Measurements from ENCODE around the gene MBD3L3.
"Not testable (repeated sequence)": the region's sequence is repeated elsewhere in the genome, so short reads cannot be mapped to it uniquely, and the experiment has no call there.

The MBD3L3 gene

GRCh38 chr19:7063339-7063738, 4.9 kb upstream of the MBD3L3 start:
- no peak for DNase-seq (ENCODE audit: low spot score)

- not testable (repeated sequence) for DNase-seq (ENCODE audit: low spot score)
Measured at GRCh38 chr19:7059977-7060376, 1.5 kb upstream of the MBD3L3 start.

DNA sequence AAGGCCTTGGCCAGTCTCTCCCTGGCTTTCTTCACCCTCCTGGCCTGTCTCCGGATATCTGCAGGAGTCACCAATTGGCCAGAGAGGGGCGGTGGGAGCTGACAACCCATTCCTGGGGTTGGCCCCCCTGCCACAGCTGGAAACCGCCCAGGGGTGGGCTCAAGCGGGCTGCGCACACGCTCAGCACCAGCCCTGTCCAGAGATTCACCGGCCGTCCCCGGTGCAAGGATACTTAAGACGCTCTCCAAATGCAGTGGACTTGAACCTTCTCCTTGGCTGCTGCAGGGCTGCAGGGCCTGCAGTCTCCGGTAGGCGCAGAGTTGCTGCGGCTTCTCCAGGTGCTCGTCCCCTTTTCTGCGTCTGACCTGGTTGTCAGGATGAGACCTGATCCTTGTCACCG, 2.1 kb downstream of the MBD3L3 start:
- not testable (repeated sequence) for DNase-seq (ENCODE audit: low spot score)

GRCh38 chr19:7055679-7056078, 2.8 kb downstream of the MBD3L3 start:
- DNase-seq (ENCODE audit: low spot score), result not testable (repeated sequence)

GRCh38 chr19:7054635-7055368, 3.7 kb downstream of the MBD3L3 start:
- peak; percentile 2 for DNase-seq (ENCODE audit: low spot score)

- peak; percentile 3 for DNase-seq (ENCODE audit: low spot score)
Measured at GRCh38 chr19:7052896-7053295, 5.6 kb downstream of the MBD3L3 start.

DNA sequence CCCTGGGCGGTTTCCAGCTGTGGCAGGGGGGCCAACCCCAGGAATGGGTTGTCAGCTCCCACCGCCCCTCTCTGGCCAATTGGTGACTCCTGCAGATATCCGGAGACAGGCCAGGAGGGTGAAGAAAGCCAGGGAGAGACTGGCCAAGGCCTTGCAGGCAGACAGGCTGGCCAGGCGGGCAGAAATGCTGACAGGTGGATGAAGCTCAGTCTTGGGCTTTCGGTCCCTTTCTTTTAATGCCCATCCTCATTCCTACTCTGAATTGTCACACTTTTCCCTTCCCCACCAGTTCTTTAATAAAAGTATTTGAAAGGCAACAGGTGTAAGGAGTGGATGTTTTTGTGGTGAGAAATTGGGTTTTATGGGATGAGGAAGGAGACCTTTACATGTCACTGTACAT, 7.1 kb downstream of the MBD3L3 start:
- DNase-seq (ENCODE audit: low spot score), result not testable (repeated sequence)

DNA sequence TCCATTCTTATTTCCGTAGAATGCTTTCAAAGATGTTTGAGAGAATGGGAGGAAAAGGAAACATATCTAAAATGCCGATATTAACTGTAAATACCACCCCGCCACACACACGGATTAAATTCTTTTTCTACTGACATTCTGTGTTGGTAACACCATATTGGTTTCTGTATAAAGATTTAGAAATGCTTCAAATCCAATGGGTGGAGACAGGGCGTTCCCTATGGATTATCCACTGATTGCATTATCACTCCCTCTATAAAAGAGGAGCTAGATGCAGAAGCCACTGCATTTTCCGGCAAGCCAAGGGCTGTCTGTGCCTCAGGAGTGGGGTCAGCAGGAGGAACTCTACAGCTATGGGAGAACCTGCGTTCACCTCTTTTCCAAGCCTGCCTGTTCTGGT, 9.5 kb downstream of the MBD3L3 start, which contains the start of gene MBD3L2:
MBD3L2 (plus strand) TSS at position 301 of the 400 bp plus-strand sequence; CDS start at position 354, 53 bp downstream.
- not testable (repeated sequence) for DNase-seq (ENCODE audit: low spot score)

GRCh38 chr19:7041563-7041962, 16.9 kb downstream of the MBD3L3 start:
- DNase-seq (ENCODE audit: low spot score), result not testable (repeated sequence)

GRCh38 chr19:7040079-7040478, 18.4 kb downstream of the MBD3L3 start, which contains the start of gene MBD3L4:
Gene MBD3L4, minus strand, starts transcription at chr19:7040179. Its CDS starts 35 bp downstream, at chr19:7040144.
- not testable (repeated sequence) for DNase-seq (ENCODE audit: low spot score)

- not testable (repeated sequence) for DNase-seq (ENCODE audit: low spot score)
Measured at GRCh38 chr19:7030278-7030677, 28.2 kb downstream of the MBD3L3 start, which contains the start of gene MBD3L5. Gene MBD3L5, plus strand, starts transcription at chr19:7030578. Its CDS starts 34 bp downstream, at chr19:7030612.

- not testable (repeated sequence) for DNase-seq (ENCODE audit: low spot score)
Measured at GRCh38 chr19:7028790-7029189, 29.7 kb downstream of the MBD3L3 start.

DNA sequence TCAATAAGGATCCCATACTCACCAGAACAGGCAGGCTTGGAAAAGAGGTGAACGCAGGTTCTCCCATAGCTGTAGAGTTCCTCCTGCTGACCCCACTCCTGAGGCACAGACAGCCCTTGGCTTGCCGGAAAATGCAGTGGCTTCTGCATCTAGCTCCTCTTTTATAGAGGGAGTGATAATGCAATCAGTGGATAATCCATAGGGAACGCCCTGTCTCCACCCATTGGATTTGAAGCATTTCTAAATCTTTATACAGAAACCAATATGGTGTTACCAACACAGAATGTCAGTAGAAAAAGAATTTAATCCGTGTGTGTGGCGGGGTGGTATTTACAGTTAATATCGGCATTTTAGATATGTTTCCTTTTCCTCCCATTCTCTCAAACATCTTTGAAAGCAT, 37.1 kb downstream of the MBD3L3 start, which contains the start of gene MBD3L2B:
MBD3L2B (minus strand) TSS at position 101 of the 400 bp plus-strand sequence; CDS start at position 67, 34 bp downstream.
- DNase-seq (ENCODE audit: low spot score), result not testable (repeated sequence)

DNA sequence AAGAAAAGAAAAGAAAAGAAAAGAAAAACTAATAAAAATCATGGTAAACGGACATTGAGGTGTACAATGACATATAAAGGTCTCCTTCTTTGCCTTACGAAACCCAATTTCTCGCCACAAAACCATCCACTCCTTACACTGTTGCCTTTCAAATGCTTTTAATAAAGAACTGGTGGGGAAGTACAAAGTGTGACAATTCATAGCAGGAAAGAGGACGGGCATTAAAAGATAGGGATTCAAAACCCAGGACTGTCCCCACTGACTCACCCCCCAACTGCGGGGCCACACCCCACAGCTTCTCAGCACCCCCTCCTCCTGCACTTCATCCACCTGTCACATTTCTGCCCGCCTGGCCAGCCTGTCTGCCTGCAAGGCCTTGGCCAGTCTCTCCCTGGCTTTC, 39.6 kb downstream of the MBD3L3 start:
- DNase-seq (ENCODE audit: low spot score), result no peak

DNA sequence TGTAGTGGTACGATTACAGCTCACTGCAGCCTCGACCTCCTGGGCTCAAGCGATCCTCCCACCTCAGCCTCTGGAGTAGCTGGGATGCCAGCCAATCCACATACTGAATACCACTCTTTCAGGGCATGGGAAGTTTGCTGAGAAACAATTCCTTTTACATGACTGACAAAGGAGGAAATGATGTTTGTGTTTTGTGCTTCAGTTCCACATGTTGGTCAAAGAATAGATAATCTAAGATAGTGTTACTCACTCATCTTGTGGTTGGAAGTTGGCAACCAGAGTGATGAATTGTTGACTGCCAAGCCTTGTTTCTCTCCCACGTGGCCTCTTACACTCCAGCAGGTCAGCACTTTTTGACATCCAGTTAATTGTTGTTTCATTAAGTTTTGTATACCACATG, 44.8 kb downstream of the MBD3L3 start:
- DNase-seq (ENCODE audit: low spot score), result no peak

DNA sequence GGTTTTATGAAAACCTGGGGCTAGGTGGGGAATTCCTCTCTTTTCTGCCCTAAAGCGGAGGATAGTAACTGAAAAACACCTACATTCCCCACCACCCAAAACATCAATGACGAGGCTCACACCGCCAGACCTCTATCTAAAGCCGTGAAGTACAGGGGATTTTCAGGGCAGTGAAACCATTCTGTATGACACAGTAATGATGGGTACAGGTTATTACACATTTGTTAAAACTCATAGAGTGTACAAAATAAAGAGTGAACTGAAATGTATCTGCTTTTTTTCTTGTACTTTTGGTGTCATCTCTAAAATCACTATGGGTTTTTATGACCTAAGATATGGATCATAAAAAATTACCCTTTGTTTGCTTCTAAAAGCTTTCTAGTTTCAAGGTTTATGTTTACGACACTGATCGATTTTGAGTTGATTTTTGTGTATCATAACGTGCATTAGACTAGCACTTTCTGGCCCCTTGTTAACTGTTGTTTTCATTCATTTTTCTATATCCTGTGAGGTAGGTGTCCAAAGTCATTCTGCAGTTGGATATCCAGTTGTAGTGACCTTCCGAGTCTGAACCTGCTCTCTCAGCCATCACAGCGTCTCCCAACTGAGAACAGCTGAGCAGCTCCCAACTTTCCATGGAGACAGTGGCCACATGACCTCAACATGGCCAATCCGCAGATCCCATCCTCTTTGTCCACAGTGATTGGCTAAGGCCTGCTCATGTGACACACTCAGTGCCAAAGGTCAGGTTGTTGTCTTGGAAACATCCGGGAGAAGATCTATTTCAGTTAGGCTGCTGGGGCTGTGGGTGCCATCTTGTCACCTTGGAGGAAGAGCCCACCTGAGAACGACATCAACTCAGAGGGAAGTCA, 47.5 kb downstream of the MBD3L3 start:
- no peak for DNase-seq (ENCODE audit: low spot score)

DNA sequence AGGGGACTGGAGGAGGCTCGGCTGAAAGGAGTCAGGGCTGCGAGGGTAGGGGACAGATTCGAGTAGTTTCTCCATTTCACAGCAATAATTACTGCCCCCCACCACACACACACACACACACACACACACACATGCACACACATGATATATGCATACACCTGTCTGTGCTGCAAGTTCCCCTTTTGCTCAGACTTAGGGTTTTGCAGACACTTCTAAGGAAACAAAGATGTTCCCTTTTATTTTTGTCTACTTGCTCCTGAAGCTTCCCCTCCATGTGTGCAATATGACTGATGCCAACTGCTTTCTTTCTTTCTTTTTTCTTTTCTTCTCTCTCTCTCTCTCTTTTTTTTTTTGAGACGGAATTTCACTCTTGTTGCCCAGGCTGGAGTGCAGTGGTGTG, 50.6 kb downstream of the MBD3L3 start:
- DNase-seq (ENCODE audit: low spot score), result no peak
